Brain microvascular endothelial cell (primary cell): Measurements from ENCODE around the gene KIRREL3.

Source experiments
- DNase-seq: peaks from one replicate; pipeline ENCODE4 v3.0.0-alpha.2; 2020
- H3K27ac ChIP-seq: fragments of 250-450 bp; sonication (Bioruptor Pico); 2 replicates; pipeline ENCODE4 v1.5.1; 2020; ENCODE audit warnings: mild to moderate bottlenecking, moderate library complexity
- H3K27me3 ChIP-seq: fragments of 250-450 bp; sonication (Bioruptor Pico); replicated peaks from 2 replicates; pipeline ENCODE4 v1.5.1; 2020; ENCODE audit warnings: mild to moderate bottlenecking
- H3K36me3 ChIP-seq: fragments of 250-450 bp; sonication (Bioruptor Pico); replicated peaks from 2 replicates; pipeline ENCODE4 v1.5.1; 2020; ENCODE audit warnings: mild to moderate bottlenecking
- H3K4me3 ChIP-seq: 2 replicates; pipeline ENCODE4 v1.5.1; 2011; ENCODE audit warnings: low read depth, mild to moderate bottlenecking, control low read depth, low read length, moderate library complexity
- CTCF ChIP-seq: IDR thresholded peaks from 2 replicates; pipeline ENCODE4 v1.5.1; 2011; ENCODE audit warnings: low read depth, mild to moderate bottlenecking, moderate library complexity, low read length, control low read depth, inconsistent platforms; ENCODE audit errors: missing control alignments
- in situ Hi-C: cut with HindIII; loops from 2 replicates; pipeline ENCODE4 v1.10.0; 2017; ENCODE audit warnings: low sequenced_read_pairs, low pct_ligation_motif_present

Gene KIRREL3

GRCh38 chr11:126991596-126991995 is 9.0 kb downstream of the KIRREL3 start:
- no peak for DNase-seq
- no peaks in the 10 kb centered on the region for H3K36me3 ChIP-seq
- no peak overlapping the region for H3K4me3 ChIP-seq
- no peaks in the 10 kb centered on the region for H3K27me3 ChIP-seq
- peak overlapping the region; percentile 97 for H3K27ac ChIP-seq
- in situ Hi-C loops, result no loop called here
- TF ChIP-seq CTCF, result no peak

DNA sequence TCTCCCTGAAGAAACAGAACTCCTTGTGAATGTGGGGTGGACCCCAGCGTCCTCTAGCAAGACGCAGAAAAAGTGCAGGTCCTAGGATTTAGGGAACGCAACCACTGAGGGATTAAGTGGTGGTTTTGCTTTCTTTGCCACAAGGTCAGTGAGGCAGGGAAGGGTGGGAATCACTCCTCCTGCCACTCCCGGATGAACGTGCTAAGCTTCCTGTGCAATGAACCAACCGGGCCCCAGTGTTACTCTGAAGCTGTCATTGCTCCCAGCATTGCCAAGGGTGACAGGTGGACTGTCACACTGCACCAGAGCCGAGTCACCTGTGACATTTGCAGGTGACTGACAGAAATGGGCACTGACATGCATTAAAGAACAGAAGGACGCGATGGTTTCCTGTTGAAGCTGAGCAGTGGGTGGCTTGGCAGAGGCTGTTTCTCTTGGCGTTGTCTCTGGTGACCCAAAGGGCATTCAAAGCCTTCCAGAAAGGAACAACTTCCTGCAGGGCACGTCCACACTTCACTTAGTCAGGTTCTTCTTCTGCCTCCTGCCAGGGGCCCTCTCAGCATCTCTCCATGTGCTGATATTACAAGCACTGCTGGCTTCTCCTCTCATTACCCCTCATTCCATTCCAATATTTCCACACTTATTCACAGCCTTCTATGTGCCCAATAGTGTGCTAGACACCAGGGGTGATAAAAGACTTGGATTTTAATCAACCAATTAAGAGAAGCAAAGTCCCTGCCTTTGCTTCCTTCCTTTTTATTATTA is 9.7 kb downstream of the KIRREL3 start:
- Histone ChIP-seq H3K27me3 (no peaks in the 10 kb centered on the region), H3K4me3 (no peak overlapping the region), H3K36me3 (no peaks in the 10 kb centered on the region), H3K27ac (peak overlapping the region; percentile 97)
- no peak for TF ChIP-seq CTCF
- no peak for DNase-seq
- in situ Hi-C loops, result no loop called here

DNA sequence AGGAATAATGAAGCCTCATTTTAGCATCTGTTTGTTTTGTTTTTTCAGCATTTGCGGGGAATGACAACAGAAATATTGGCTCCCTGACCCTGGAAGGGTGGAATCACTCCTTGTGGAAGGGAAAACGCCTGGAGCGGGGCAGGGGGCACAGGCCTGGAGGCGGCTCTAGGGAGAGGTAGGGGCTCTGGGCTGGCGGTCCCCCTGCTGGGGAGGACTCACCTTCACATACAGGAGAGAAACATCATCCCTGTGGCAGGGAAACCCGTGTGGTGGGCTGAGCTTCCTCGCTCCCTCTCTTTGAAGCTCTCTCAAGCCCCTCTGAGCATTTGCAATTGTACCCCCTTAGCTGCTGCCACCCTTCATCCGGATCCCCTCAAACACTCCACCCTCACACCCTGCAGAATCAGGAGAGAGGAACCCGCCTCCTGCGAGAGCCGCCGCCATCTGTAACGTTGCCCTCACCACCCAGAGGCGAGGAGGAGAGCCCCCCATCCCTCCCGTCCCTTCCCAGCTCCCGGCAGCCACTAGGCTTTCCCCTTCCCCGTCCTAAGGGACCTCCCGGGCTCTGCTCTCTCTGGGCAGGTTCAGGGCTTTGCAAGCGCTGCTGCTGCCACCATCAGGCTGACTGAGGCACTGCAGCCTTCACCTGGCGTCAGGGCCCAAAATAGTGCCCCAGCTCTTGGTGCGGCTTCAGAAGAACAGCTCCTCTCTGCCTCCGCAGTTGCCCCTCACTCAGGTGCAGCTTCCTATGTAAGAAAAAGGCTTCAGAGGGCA is 10.4 kb downstream of the KIRREL3 start:
- in situ Hi-C loops, result no loop called here
- peak; percentile 98 for TF ChIP-seq CTCF
- DNase-seq, result peak; percentile 66
- Histone ChIP-seq H3K27me3 (no peaks in the 10 kb centered on the region), H3K36me3 (no peaks in the 10 kb centered on the region), H3K4me3 (peak overlapping the region; percentile 26), H3K27ac (peak overlapping the region; percentile 97)

- no peak for TF ChIP-seq CTCF
- H3K36me3 ChIP-seq, result no peaks in the 10 kb centered on the region
- no peak overlapping the region for H3K4me3 ChIP-seq
- no peak for DNase-seq
- H3K27ac ChIP-seq, result no peak overlapping the region
- in situ Hi-C loops, result no loop called here
- no peaks in the 10 kb centered on the region for H3K27me3 ChIP-seq
Observed at GRCh38 chr11:126988655-126989054, 11.9 kb downstream of the KIRREL3 start.

- no peak for TF ChIP-seq CTCF
Observed at GRCh38 chr11:126981635-126982034, 18.9 kb downstream of the KIRREL3 start.

More at GRCh38 chr11:126981635-126982034, 18.9 kb downstream of the KIRREL3 start:
- no peak overlapping the region for H3K27ac ChIP-seq
- H3K4me3 ChIP-seq, result no peak overlapping the region
- H3K27me3 ChIP-seq, result no peaks in the 10 kb centered on the region
- in situ Hi-C loops, result no loop called here
- no peaks in the 10 kb centered on the region for H3K36me3 ChIP-seq
- DNase-seq, result no peak
